Naive thymus-derived CD8-positive, alpha-beta T cell (primary cell): ENCODE data around the gene TMEM33. TPM values are rescaled to one million over a fixed set of nuclear protein-coding genes. Genes with fewer than 3 reads are reported as not detected.
"Not testable (repeated sequence)": the region's sequence is repeated elsewhere in the genome, so short reads cannot be mapped to it uniquely, and the experiment has no call there.

Experiments used
- ATAC-seq, 2 donors: fragments of 150-1000 bp; cut with Tn5 transposase in 1 of 2; sonication (Bioruptor Pico), chemical (Tn5 transposase) in 1 of 2; 1 replicate in 1 of 2; 2 replicates in 1 of 2; pipeline ENCODE4 v1.10.0; 2021; ENCODE audit warnings: mild to moderate bottlenecking in 2 of 2, moderate library complexity in 2 of 2
- POLR2A ChIA-PET: fragments of 350-600 bp; sonication (Branson Sonifier 250); formaldehyde crosslinking; loops from one replicate; lab custom pipeline; 2021; ENCODE audit warnings: antibody characterized with exemption; lab: Charles Lee
- DNase-seq, 10 donors: peaks; one replicate each; pipeline versions ENCODE4 v3.0.0 to v3.0.0-alpha.2; 2020 to 2022
- H3K27ac Mint-ChIP-seq, 10 donors: one replicate each; pipeline ENCODE4 v1.8.0; 2020 to 2022; ENCODE audit warnings: mild to moderate bottlenecking in 10 of 10, mixed read lengths in 10 of 10, moderate library complexity in 4 of 10, inconsistent platforms in 1 of 10
- H3K27me3 Mint-ChIP-seq, 5 donors: one replicate each; pipeline ENCODE4 v1.8.0; 2021 to 2022; ENCODE audit warnings: mixed read lengths in 5 of 5
- H3K36me3 Mint-ChIP-seq, 3 donors: one replicate each; pipeline ENCODE4 v1.8.0; 2020 to 2022; ENCODE audit warnings: mixed read lengths in 3 of 3, mild to moderate bottlenecking in 2 of 3, inconsistent platforms in 1 of 3
- H3K4me1 Mint-ChIP-seq, 4 donors: one replicate each; pipeline ENCODE4 v1.8.0; 2021 to 2022; ENCODE audit warnings: mixed read lengths in 4 of 4
- H3K4me3 Mint-ChIP-seq, 10 donors: one replicate each; pipeline ENCODE4 v1.8.0; 2020 to 2022; ENCODE audit warnings: mild to moderate bottlenecking in 10 of 10, mixed read lengths in 10 of 10, moderate library complexity in 6 of 10, inconsistent platforms in 1 of 10
- H3K9me3 Mint-ChIP-seq, 9 donors: one replicate each; pipeline ENCODE4 v1.8.0; 2020 to 2022; ENCODE audit warnings: mixed read lengths in 9 of 9, mild to moderate bottlenecking in 3 of 9, inconsistent platforms in 1 of 9, moderate library complexity in 1 of 9
- polyA plus RNA-seq, 3 donors: library from polyadenylated mRNA; unstranded; fragments of 300-500 nt; fragmentation: Illumina TruSeq; gene quantifications; one replicate each; pipeline ENCODE4 v1.2.3, GENCODE V29; 2021
- total RNA-seq, 8 experiments: library from RNA in 2 of 8; stranded (reverse) in 2 of 8; gene quantifications; one replicate each; pipeline ENCODE4 v1.2.3 and lab custom pipeline; 2021 to 2026

TMEM33 gene, protein sequence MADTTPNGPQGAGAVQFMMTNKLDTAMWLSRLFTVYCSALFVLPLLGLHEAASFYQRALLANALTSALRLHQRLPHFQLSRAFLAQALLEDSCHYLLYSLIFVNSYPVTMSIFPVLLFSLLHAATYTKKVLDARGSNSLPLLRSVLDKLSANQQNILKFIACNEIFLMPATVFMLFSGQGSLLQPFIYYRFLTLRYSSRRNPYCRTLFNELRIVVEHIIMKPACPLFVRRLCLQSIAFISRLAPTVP
- total RNA-seq (10 to 100 TPM; 35.4 to 40.1 TPM), polyA plus RNA-seq (10 to 100 TPM in 2 of 3 donors, 1 to 10 TPM in 1; 9.8 to 16.6 (median 15.2) TPM), total RNA-seq (lab: John Stamatoyannopoulos, UW) (36.0 to 123 (median 70.0) reads per million in 6 experiments)

DNA sequence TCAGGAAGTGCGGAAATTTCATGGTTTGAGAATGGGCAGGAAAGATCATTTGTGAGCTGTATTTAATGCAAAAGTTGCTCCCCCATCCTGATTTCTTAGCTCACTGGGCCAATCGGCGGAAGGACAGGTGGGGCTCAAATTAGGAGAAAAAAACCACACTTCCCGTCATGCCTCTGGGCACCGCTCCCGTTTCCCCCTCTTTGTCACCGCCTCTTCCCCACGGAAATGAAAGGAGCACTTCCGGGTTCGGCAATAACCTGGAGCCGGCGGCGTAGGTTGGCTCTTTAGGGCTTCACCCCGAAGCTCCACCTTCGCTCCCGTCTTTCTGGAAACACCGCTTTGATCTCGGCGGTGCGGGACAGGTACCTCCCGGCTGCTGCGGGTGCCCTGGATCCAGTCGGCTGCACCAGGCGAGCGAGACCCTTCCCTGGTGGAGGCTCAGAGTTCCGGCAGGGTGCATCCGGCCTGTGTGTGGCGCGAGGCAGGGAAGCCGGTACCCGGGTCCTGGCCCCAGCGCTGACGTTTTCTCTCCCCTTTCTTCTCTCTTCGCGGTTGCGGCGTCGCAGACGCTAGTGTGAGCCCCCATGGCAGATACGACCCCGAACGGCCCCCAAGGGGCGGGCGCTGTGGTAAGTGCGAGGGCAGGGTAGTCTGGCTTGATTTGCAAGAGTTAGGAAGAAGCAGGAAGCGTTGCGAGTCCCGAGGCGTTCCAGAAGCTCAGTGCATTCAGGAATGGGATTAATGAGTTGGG lies at the start of gene TMEM33:
TMEM33 (plus strand) TSS at position 529 of the 751 bp plus-strand sequence; CDS start at position 585, 56 bp downstream.
- peak within 1 kb of the TSS; percentile 77 to 97 (median 94) for H3K27ac Mint-ChIP-seq
- DNase-seq (peak; percentile 52 to 84 (median 75)), ATAC-seq (peak; percentile 88 to 92)
- peaks cover 0 to 25% (median 7%) of the 10 kb centered on the region in 3 donors for H3K36me3 Mint-ChIP-seq
- peaks cover 22 to 57% (median 46%) of the 10 kb centered on the region in 4 donors for H3K4me1 Mint-ChIP-seq
- POLR2A ChIA-PET = interaction anchor here (1.4 kb wide), 1 partner anchor 55 kb away, joined by 6 read pairs; the partner anchor contains the start of gene SLC30A9
- H3K27me3 Mint-ChIP-seq = no peaks in the 10 kb centered on the region
- H3K4me3 Mint-ChIP-seq = peak within 1 kb of the TSS; percentile 93 to 99 (median 96)
- no peaks in the 10 kb centered on the region for H3K9me3 Mint-ChIP-seq

DNA sequence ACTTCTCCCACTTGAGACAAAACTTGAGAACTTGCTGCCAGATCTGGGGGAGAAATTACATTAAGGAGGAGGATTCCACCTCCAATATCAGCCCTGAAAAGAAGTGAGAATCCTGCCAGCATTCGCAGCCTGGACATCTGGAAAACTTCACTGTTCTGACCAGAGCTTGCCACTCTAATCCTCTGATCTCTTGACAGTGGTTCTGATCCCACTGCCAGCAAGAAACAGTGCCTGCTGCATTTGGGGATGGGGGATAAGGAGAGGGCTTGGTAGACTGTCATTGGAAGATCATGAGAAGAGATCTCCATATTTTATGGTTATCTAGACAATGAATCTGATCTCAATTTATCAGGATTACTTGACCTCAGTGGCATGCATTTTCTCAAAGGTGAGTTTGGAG lies 49.8 kb upstream of the TMEM33 start:
- no peaks in the 10 kb centered on the region for H3K9me3 Mint-ChIP-seq
- H3K27me3 Mint-ChIP-seq = peaks cover 14 to 52% (median 31%) of the 10 kb centered on the region in 5 donors

DNA sequence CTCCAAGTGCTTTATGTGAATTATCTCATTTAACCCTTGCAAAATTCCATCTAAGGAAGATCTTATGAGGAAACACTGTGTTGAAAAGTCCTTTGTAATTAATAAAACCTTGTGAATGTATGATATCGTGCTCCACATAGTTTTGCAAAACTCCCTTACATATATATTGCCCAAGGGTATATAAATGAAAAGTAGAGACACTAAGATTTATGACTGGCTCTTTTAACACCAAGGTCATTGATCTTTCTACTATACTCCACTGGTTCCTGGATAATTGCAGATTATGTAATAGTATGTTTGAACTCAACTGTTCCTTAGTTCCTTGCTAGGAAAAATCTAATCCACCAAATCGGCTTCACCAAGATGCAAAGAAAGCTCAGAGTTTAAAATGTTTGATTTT lies 48.0 kb upstream of the TMEM33 start:
- DNase-seq = no peak
- no peak overlapping the region for H3K27ac Mint-ChIP-seq
- no peaks in the 10 kb centered on the region for H3K36me3 Mint-ChIP-seq
- no peak for ATAC-seq
- H3K4me3 Mint-ChIP-seq = no peak overlapping the region
- H3K27me3 Mint-ChIP-seq = peaks cover 5 to 51% (median 18%) of the 10 kb centered on the region in 5 donors
- peaks cover under 1 to 6% (median 3%) of the 10 kb centered on the region in 4 donors for H3K4me1 Mint-ChIP-seq
- no peaks in the 10 kb centered on the region for H3K9me3 Mint-ChIP-seq
- POLR2A ChIA-PET = no interaction called here

More for the DNA sequence above, 49.8 kb upstream of the TMEM33 start:
- ATAC-seq (no peak), DNase-seq (no peak)
- Mint-ChIP-seq H3K36me3 (no peaks in the 10 kb centered on the region), H3K4me3 (no peak overlapping the region), H3K4me1 (peaks cover 9 to 19% (median 13%) of the 10 kb centered on the region in 4 donors), H3K27ac (no peak overlapping the region)
- POLR2A ChIA-PET = no interaction called here

DNA sequence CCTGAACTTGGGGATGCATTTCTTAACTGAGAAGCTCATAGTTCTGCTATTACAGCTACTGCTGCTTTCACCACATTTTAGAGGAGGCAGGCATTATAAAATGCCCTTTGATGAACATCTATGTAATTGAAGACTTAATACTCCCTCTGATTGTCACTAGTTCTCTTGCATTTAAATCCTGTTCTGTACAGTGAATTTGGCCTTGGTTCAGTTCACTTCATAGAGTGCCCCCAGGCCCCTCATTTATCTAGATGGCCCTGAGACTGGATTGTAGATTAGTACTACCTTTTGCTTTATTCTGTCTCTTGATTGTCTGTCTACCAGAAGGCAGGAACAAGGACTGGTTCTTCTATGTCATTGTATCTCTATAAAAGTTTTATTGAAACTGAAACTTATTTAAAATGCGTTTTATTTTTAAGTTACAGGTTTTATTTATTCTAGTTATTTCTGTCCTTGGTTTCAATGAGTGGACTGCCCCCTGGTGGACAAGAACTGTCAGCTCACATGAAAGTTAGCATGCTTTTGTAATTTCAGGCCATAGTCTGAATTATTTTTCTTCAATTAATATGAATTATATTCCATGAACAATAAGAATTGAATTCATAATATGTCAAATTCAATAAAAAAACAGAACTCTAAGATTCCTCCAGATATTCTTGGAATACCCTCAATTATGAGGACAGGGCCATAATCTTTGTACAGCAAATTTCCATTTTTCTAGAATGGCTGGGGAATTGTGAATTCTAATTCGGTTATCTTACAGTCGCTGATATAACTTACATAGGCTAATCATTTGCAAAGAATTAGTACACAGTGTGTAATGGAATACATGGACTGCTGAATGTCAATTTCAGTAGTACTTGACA lies 47.2 kb upstream of the TMEM33 start:
- H3K4me3 Mint-ChIP-seq = no peak overlapping the region
- no peak for ATAC-seq
- peaks cover 0 to 1% (median under 1%) of the 10 kb centered on the region in 4 donors for H3K4me1 Mint-ChIP-seq
- POLR2A ChIA-PET = no interaction called here
- H3K27me3 Mint-ChIP-seq = peaks cover 8 to 50% (median 20%) of the 10 kb centered on the region in 5 donors
- H3K27ac Mint-ChIP-seq = no peak overlapping the region
- peak in 5 of 10 donors; percentile 24 to 39 (median 31) for DNase-seq
- H3K9me3 Mint-ChIP-seq = no peaks in the 10 kb centered on the region
- H3K36me3 Mint-ChIP-seq = no peaks in the 10 kb centered on the region

DNA sequence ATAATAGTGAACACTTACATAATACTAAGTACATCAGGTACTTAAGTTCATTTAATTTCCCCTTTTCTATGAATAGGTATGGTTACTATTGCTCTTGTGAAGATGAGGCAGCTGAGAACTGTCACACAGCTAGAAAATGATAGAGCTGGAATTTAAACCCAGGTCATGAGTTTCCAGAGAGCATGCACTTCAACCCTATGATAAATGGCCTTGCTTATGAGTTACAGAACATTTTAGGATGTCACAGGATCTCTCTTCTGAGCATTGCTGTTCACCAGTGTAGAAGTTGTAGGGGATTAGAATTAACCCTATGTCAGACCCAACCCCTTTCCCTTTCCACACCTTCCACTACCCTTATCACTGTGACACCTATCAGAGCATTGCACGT lies 46.5 kb upstream of the TMEM33 start:
- Mint-ChIP-seq H3K36me3 (no peaks in the 10 kb centered on the region), H3K27me3 (peaks cover 8 to 45% (median 18%) of the 10 kb centered on the region in 5 donors), H3K4me1 (no peaks in the 10 kb centered on the region), H3K27ac (no peak overlapping the region), H3K9me3 (no peaks in the 10 kb centered on the region), H3K4me3 (no peak overlapping the region)
- POLR2A ChIA-PET = no interaction called here
- no peak for DNase-seq
- ATAC-seq = no peak

DNA sequence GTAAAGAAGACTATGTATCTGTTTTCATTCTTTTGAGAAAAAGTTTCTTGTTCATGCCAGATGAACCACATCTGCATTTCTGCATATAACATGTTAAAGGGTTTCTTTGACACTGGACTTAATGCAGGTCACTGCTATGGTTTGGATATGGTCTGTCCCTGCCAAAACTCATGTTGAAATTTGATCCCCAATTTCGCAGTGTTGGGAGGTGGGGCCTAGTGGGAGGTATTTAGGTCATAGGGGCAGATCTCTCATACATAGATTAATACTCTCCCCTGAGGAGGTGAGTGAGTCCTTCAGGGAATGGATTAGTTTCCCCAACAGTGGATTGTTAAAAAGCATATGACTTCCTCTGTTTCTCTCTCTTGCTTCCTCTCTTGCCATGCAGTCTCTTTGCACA lies 45.9 kb upstream of the TMEM33 start:
- DNase-seq (no peak), ATAC-seq (no peak)
- POLR2A ChIA-PET = no interaction called here
- H3K36me3 Mint-ChIP-seq = no peaks in the 10 kb centered on the region
- H3K4me1 Mint-ChIP-seq = no peaks in the 10 kb centered on the region
- no peaks in the 10 kb centered on the region for H3K9me3 Mint-ChIP-seq
- no peak overlapping the region for H3K4me3 Mint-ChIP-seq
- H3K27ac Mint-ChIP-seq = no peak overlapping the region
- peaks cover 11 to 41% (median 20%) of the 10 kb centered on the region in 5 donors for H3K27me3 Mint-ChIP-seq

DNA sequence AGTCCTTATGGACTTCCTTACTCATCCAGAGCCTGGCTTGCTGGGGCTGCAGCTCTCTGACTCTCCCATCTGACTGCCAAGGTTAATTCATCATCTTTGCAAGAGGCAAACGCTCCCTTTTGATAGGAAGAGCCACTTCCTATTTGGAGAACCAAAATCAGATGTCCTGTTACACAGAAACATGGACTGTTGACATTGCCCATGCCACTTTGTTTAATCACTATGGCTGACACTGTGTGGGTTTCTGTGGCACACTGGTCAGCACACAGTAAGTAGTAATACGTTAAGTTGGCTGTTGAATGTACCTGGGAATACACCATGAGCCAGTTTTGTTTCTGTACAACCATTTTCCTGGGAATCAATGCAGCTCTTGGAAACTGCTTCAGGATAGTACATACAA lies 45.1 kb upstream of the TMEM33 start:
- DNase-seq (no peak), ATAC-seq (no peak)
- peaks cover 11 to 40% (median 24%) of the 10 kb centered on the region in 5 donors for H3K27me3 Mint-ChIP-seq
- H3K9me3 Mint-ChIP-seq = no peaks in the 10 kb centered on the region
- POLR2A ChIA-PET = no interaction called here
- no peaks in the 10 kb centered on the region for H3K36me3 Mint-ChIP-seq
- H3K4me3 Mint-ChIP-seq = no peak overlapping the region
- H3K27ac Mint-ChIP-seq = no peak overlapping the region
- no peaks in the 10 kb centered on the region for H3K4me1 Mint-ChIP-seq

DNA sequence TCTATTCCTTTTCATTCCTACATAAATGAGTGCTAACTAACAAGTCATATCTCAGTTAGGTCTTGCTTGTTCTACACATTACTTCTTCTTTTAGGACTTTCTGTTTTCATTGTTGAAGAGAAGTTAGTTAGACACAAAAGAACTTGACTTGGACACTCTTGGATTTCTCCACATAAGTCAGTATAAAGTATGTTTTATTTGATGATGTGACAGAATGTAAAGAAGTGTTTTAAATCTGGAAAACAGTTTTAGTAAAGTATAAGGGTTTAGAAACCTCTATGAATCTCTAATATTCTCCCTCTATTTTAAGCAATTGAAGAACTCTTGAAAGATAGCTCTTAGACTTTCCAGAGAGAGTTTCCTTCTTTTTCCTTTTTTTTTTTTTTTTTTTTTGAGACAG lies 38.6 kb upstream of the TMEM33 start:
- no peak for DNase-seq
- Mint-ChIP-seq H3K27ac (no peak overlapping the region), H3K9me3 (peaks cover 0 to 11% (median 2%) of the 10 kb centered on the region in 9 donors), H3K27me3 (peaks cover 0 to 15% (median 12%) of the 10 kb centered on the region in 5 donors), H3K36me3 (no peaks in the 10 kb centered on the region), H3K4me3 (no peak overlapping the region), H3K4me1 (no peaks in the 10 kb centered on the region)
- no peak for ATAC-seq
- POLR2A ChIA-PET = no interaction called here

DNA sequence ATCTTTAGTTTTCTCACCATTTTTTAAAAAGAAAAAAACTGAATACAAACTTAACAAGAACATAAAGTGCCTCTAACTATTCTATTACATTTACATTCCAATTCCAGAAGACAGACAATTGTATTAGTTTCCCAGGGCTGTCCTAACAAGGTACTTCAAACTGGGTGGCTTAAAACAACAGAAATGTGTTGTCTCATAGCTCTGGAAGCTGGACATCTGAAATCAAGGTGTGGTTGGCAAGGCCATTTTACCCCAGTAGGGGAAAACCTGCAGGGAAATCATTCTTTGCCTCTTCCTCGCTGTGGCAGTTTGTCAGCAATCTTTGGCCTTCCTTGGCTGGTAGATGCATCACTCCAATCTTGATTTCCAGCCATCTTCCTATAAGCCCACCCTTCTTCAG lies 37.5 kb upstream of the TMEM33 start:
- POLR2A ChIA-PET = no interaction called here
- DNase-seq (no peak), ATAC-seq (no peak)
- peaks cover 0 to 21% (median 9%) of the 10 kb centered on the region in 5 donors for H3K27me3 Mint-ChIP-seq
- H3K27ac Mint-ChIP-seq = no peak overlapping the region
- H3K9me3 Mint-ChIP-seq = peaks cover 0 to 21% (median 5%) of the 10 kb centered on the region in 9 donors
- H3K36me3 Mint-ChIP-seq = no peaks in the 10 kb centered on the region
- H3K4me1 Mint-ChIP-seq = no peaks in the 10 kb centered on the region
- H3K4me3 Mint-ChIP-seq = no peak overlapping the region

DNA sequence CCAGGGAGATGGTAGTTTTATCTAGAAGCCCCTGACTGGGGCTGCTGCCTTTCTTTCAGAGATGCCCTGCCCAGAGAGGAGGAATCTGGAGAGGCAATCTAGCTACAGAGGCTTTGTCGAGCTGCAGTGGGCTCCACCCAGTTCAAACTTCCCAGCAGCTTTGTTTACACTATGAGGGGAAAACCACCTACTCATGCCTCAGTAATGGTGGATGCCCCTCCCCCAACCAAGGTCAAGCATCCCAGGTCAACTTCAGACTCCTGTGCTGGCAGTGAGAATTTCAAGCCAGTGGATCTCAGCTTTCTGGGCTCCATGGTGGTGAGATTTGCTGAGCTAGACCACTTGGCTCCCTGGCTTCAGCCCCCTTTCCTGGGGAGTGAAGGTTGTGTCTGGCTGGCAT lies 26.1 kb upstream of the TMEM33 start:
- DNase-seq, H3K4me3 Mint-ChIP-seq, ATAC-seq, H3K27ac Mint-ChIP-seq, POLR2A ChIA-PET, H3K4me1 Mint-ChIP-seq: not testable (repeated sequence)
- Mint-ChIP-seq H3K27me3 (peaks cover 11 to 21% (median 13%) of the 10 kb centered on the region in 5 donors), H3K36me3 (peaks cover 0 to 11% (median 2%) of the 10 kb centered on the region in 3 donors), H3K9me3 (peaks cover 0 to 15% (median 9%) of the 10 kb centered on the region in 9 donors)

DNA sequence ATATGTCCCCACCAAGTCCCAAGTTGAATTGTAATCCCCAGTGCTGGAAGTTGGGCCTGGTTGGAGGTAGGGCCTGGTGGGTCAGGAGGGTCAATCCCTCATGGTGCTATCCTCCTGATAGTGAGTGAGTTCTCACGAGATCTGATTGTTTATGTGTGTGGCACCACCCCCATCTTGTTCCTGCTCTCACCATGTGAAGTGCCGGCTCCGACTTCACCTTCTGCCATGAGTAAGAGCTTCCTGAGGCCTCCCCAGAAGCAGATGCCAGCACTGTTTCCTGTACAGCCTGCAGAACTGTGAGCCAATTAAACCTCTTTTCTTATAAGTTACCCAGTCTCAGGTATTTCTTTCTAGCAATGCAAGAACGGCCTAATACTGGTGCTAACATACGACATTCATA lies 22.7 kb upstream of the TMEM33 start:
- POLR2A ChIA-PET = no interaction called here
- ATAC-seq (no peak), DNase-seq (no peak)
- Mint-ChIP-seq H3K27me3 (peaks cover 0 to 8% (median 4%) of the 10 kb centered on the region in 5 donors), H3K36me3 (no peaks in the 10 kb centered on the region), H3K27ac (no peak overlapping the region), H3K4me1 (peaks cover 0 to 2% (median 0%) of the 10 kb centered on the region in 4 donors), H3K9me3 (peaks cover 0 to under 1% (median 0%) of the 10 kb centered on the region in 9 donors), H3K4me3 (no peak overlapping the region)

DNA sequence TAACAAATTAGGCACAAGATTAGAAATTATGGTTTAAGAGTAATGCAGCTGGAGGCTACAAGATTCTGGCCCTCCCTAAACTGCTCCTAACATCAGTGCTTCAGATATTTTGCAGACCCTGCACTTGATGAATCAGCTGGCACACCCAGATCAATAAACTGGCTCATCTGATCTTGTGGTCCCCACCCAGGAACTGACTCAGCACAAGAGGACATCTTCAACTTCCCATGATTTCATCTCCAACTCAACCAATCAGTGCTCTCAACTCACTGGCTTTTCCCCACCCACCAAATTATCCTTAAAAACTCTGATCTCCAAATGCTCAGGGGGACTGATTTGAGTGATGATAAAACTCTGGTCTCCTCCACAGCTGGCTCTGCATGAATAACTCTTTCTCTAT lies 21.7 kb upstream of the TMEM33 start:
- peak overlapping the region in 1 of 10 donors; percentile 19 for H3K27ac Mint-ChIP-seq
- POLR2A ChIA-PET = no interaction called here
- no peaks in the 10 kb centered on the region for H3K9me3 Mint-ChIP-seq
- H3K4me3 Mint-ChIP-seq = no peak overlapping the region
- peaks cover 0 to 2% (median 0%) of the 10 kb centered on the region in 4 donors for H3K4me1 Mint-ChIP-seq
- H3K36me3 Mint-ChIP-seq = no peaks in the 10 kb centered on the region
- peaks cover 0 to 6% (median 2%) of the 10 kb centered on the region in 5 donors for H3K27me3 Mint-ChIP-seq
- no peak for ATAC-seq
- DNase-seq = no peak
